H1 (cell line): ENCODE results near the gene GPR171. TPM values are rescaled to one million over a fixed set of nuclear protein-coding genes. Genes with fewer than 3 reads are reported as not detected.

Experiments used
- ASH2L ChIP-seq: fragments of 200-600, 300-600 bp; sonication (generic); IDR thresholded peaks from one replicate; pipeline ENCODE4 v1.7.1; 2017; ENCODE audit warnings: low read length
- NANOG ChIP-seq: IDR thresholded peaks from 2 replicates; pipeline ENCODE4 v1.6.1; 2011; ENCODE audit warnings: low read length, low read depth, mild to moderate bottlenecking, inconsistent platforms; ENCODE audit not compliant: insufficient read depth, poor library complexity, severe bottlenecking
- polyA plus RNA-seq, 7 experiments: library from polyadenylated mRNA; depleted of rRNA in 3 of 7; stranded (reverse) in 5 of 7; unstranded in 2 of 7; fragments of >200 nt in 5 of 7; fragments of 200-250 nt in 2 of 7; gene quantifications; 1 replicate in 5 of 7; 2 replicates in 1 of 7; 4 replicates in 1 of 7; pipeline versions ENCODE4 v1.2.1 to v1.2.3, GENCODE V29; 2011 to 2013; ENCODE audit warnings: missing spikeins in 2 of 7, mixed read lengths in 2 of 7
- total RNA-seq: library from RNA; stranded (reverse); fragmentation: NEBNext Ultra II Directional; extraction: Animal tissue kit (Norgen Biotek cat#: 25700); gene quantifications from 2 replicates; pipeline ENCODE4 v1.2.1, GENCODE V29; 2021

Gene GPR171
- total and polyA plus RNA-seq, 2 of the 8 experiments (the other 6 are each of a cell fraction or from before 2014, with no cell fraction given) = not detected

DNA sequence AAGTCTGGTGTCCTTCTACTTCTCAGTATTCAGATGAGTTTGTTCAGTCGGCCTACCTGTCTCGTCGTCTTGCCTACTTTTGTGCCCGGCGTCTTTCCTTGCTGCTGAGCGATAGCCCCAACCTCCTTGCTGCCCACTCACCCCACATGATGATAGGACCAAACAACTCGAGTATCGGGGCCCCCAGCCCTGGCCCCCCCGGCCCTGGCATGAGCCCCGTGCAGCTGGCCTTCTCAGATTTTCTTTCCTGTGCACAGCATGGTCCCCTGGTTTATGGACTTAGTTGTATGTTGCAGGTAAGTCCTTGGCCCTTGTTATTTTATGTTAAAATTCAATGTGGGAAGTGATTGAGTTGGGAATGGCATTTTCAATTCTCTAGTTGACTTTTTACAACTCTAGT is 43.2 kb downstream of the GPR171 start (continued):
- no peak for TF ChIP-seq NANOG
- TF ChIP-seq ASH2L = no peak
